ENCODE results near the gene HOXB3.

HOXB3 gene

GRCh38 chr17:48571024-48571818 is 18.8 kb downstream of the HOXB3 start (continued):
- TF ChIP-seq ZNF133 (tag by site-specific recombination; IDR thresholded peaks at IDR 0.05) = no peak
- no peak; the same call in 1 of the 2 replicates for TF ChIP-seq KLF10 (tag by site-specific recombination; IDR thresholded peaks at IDR 0.05)
- no peak; the same call in 1 of the 2 replicates for TF ChIP-seq ZBTB20 (tag by site-specific recombination; IDR thresholded peaks at IDR 0.05)
- no peak for TF ChIP-seq ZNF510 (tag by site-specific recombination; IDR thresholded peaks at IDR 0.05; ENCODE audit: insufficient replicate concordance)
- TF ChIP-seq ZNF214 (tag by site-specific recombination; IDR thresholded peaks at IDR 0.05; ENCODE audit: borderline replicate concordance) = no peak
- TF ChIP-seq ZNF354C (tag by site-specific recombination; IDR thresholded peaks at IDR 0.05; ENCODE audit: borderline replicate concordance, low read depth) = no peak
- no peak for TF ChIP-seq HOXA7 (CRISPR knock-in tag; IDR thresholded peaks at IDR 0.05; ENCODE audit: borderline replicate concordance)
- TF ChIP-seq ZNF239 (tag by site-specific recombination; IDR thresholded peaks at IDR 0.05) = no peak
- no peak for TF ChIP-seq ZNF174 (tag by site-specific recombination; IDR thresholded peaks at IDR 0.05)
- TF ChIP-seq ZNF184 (tag by site-specific recombination; IDR thresholded peaks at IDR 0.05) = no peak
- TF ChIP-seq HOXC10 (CRISPR knock-in tag; IDR thresholded peaks at IDR 0.05) = no peak
- peak; percentile 83 for TF ChIP-seq ZNF18 (tag by site-specific recombination; IDR thresholded peaks at IDR 0.05)
- TF ChIP-seq IKZF3 (tag by site-specific recombination; IDR thresholded peaks at IDR 0.05) = peak; percentile 99
- TF ChIP-seq ZIC2 (tag by site-specific recombination; IDR thresholded peaks at IDR 0.05) = peak; percentile 97
- TF ChIP-seq ZNF513 (tag by site-specific recombination; IDR thresholded peaks at IDR 0.05) = no peak
- TF ChIP-seq ZNF23 (tag by site-specific recombination; IDR thresholded peaks at IDR 0.05; ENCODE audit: borderline replicate concordance) = no peak
- 0 out of 2 replicates have a peak, but pooled peaks have one; percentile 12 for TF ChIP-seq ZBTB21 (tag by site-specific recombination; IDR thresholded peaks at IDR 0.05)
- TF ChIP-seq ZNF660 (tag by site-specific recombination; IDR thresholded peaks at IDR 0.05) = 0 out of 2 replicates have a peak, but pooled peaks have one; percentile 5
- TF ChIP-seq ZNF768 (tag by site-specific recombination; IDR thresholded peaks at IDR 0.05) = no peak
- no peak for TF ChIP-seq ZNF112 (tag by site-specific recombination; IDR thresholded peaks at IDR 0.05)
- no peak for TF ChIP-seq ZNF311 (tag by site-specific recombination; IDR thresholded peaks at IDR 0.05; ENCODE audit: borderline replicate concordance)
- TF ChIP-seq ZNF223 (tag by site-specific recombination; IDR thresholded peaks at IDR 0.05) = no peak
- TF ChIP-seq, protein P1, sequence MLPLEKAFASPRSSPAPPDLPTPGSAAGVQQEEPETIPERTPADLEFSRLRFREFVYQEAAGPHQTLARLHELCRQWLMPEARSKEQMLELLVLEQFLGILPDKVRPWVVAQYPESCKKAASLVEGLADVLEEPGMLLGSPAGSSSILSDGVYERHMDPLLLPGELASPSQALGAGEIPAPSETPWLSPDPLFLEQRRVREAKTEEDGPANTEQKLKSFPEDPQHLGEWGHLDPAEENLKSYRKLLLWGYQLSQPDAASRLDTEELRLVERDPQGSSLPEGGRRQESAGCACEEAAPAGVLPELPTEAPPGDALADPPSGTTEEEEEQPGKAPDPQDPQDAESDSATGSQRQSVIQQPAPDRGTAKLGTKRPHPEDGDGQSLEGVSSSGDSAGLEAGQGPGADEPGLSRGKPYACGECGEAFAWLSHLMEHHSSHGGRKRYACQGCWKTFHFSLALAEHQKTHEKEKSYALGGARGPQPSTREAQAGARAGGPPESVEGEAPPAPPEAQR (tag by site-specific recombination; IDR thresholded peaks at IDR 0.05) = no peak
- no peak for TF ChIP-seq ZNF791 (tag by site-specific recombination; IDR thresholded peaks at IDR 0.05)
- no peak for TF ChIP-seq PBX3 (CRISPR knock-in tag; IDR thresholded peaks at IDR 0.05)
- no peak for TF ChIP-seq ZNF623 (tag by site-specific recombination; IDR thresholded peaks at IDR 0.05)
- TF ChIP-seq ZFP69B (tag by site-specific recombination; IDR thresholded peaks at IDR 0.05) = peak; percentile 23; the same call in 1 of the 2 replicates
- no peak for TF ChIP-seq KLF9 (tag by site-specific recombination; IDR thresholded peaks at IDR 0.05; ENCODE audit: low read depth)
- TF ChIP-seq, protein P2, sequence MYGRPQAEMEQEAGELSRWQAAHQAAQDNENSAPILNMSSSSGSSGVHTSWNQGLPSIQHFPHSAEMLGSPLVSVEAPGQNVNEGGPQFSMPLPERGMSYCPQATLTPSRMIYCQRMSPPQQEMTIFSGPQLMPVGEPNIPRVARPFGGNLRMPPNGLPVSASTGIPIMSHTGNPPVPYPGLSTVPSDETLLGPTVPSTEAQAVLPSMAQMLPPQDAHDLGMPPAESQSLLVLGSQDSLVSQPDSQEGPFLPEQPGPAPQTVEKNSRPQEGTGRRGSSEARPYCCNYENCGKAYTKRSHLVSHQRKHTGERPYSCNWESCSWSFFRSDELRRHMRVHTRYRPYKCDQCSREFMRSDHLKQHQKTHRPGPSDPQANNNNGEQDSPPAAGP (tag by site-specific recombination; IDR thresholded peaks at IDR 0.05) = peak; percentile 61; the same call in 1 of the 2 replicates
- TF ChIP-seq ZNF2 (tag by site-specific recombination; IDR thresholded peaks at IDR 0.05) = peak; percentile 45; the same call in 1 of the 2 replicates
- no peak for TF ChIP-seq SETDB1 (IDR thresholded peaks at IDR 0.05; ENCODE audit: insufficient read length, low read length)
- no peak for TF ChIP-seq MYNN (tag by site-specific recombination; IDR thresholded peaks at IDR 0.05; ENCODE audit: borderline replicate concordance)

All from HEK293 (cell line).